Superior temporal gyrus (tissue), 1 donor: ENCODE measurements around the gene VIPR1.
"Not testable (repeated sequence)": the region's sequence is repeated elsewhere in the genome, so short reads cannot be mapped to it uniquely, and the experiment has no call there.

Experiments used
- DNase-seq: peaks from one replicate; pipeline ENCODE4 v3.0.0-alpha.2; 2016; ENCODE audit errors: extremely low spot score

The VIPR1 gene

DNA sequence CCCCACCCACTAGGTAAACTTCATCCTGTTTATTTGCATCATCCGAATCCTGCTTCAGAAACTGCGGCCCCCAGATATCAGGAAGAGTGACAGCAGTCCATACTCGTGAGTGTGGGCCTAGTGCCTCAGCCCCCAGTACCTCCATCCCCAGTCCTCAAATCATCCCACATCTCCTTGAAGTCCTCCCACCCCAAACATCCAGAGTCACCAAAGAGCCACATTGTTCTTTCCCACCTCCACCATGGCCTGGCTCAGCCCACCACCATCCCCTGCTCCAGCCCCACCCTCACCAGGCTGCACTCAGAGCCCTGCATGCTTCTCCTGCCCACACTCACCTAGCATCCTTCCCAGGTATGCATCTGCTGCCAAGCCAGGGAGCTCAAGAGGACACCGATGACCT is 29.8 kb downstream of the VIPR1 start:
- no peak for DNase-seq

DNA sequence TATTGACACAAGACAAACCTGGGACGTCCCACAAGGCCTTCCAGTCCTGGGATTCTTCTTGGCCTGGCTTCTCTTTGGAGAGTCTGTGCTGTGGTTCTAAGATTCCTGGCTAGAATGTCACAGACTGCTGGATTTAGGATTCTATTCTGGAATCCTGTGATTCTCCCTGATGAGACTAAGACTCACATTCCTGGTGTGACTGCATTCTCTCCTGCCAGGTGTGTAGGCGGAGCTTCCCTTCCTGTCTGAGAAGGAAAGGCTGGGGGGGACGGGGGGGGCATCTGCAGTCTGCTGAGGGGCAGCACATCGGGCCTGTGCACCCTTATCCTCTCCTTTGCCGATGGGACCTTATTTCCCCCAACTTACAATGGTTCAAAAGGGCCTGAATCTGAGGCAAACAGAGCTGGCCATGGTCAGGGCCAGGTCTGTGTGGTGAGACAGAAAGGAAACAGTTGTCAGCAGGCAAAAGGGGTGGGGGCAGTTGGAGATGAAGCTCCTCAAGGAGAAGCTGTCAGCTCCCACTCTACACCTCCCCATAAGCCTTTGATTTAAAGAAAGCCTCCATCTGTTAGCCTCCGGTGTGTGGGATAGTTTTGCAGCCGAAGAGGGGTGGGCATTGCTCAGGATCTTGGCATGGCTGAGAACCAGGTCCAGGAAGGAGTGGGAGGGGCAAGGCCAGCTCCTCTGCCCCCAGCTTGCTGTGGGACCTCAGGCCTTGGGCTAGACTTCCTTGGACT is 30.9 kb downstream of the VIPR1 start:
- DNase-seq = peak; percentile 53

DNA sequence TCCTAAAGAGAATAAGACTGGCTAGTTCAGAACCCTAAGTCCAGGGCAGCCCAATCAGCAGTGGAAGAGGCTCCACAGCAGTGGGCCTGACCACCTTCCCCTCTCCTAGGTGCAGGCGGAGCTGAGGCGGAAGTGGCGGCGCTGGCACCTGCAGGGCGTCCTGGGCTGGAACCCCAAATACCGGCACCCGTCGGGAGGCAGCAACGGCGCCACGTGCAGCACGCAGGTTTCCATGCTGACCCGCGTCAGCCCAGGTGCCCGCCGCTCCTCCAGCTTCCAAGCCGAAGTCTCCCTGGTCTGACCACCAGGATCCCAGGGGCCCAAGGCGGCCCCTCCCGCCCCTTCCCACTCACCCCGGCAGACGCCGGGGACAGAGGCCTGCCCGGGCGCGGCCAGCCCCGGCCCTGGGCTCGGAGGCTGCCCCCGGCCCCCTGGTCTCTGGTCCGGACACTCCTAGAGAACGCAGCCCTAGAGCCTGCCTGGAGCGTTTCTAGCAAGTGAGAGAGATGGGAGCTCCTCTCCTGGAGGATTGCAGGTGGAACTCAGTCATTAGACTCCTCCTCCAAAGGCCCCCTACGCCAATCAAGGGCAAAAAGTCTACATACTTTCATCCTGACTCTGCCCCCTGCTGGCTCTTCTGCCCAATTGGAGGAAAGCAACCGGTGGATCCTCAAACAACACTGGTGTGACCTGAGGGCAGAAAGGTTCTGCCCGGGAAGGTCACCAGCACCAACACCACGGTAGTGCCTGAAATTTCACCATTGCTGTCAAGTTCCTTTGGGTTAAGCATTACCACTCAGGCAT is 33.7 kb downstream of the VIPR1 start:
- DNase-seq = peak; percentile 56

DNA sequence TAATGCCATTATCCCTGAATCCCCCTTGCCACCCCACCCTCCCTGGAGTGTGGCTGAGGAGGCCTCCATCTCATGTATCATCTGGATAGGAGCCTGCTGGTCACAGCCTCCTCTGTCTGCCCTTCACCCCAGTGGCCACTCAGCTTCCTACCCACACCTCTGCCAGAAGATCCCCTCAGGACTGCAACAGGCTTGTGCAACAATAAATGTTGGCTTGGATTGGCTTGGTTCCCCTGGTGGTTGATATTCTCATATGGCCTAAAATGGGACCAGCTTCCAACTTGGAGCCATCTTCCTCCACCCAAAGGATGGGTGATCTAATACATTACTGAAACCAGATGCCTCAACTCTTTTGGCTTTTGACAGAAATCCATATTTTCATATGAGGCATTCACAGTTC is 34.9 kb downstream of the VIPR1 start:
- no peak for DNase-seq

DNA sequence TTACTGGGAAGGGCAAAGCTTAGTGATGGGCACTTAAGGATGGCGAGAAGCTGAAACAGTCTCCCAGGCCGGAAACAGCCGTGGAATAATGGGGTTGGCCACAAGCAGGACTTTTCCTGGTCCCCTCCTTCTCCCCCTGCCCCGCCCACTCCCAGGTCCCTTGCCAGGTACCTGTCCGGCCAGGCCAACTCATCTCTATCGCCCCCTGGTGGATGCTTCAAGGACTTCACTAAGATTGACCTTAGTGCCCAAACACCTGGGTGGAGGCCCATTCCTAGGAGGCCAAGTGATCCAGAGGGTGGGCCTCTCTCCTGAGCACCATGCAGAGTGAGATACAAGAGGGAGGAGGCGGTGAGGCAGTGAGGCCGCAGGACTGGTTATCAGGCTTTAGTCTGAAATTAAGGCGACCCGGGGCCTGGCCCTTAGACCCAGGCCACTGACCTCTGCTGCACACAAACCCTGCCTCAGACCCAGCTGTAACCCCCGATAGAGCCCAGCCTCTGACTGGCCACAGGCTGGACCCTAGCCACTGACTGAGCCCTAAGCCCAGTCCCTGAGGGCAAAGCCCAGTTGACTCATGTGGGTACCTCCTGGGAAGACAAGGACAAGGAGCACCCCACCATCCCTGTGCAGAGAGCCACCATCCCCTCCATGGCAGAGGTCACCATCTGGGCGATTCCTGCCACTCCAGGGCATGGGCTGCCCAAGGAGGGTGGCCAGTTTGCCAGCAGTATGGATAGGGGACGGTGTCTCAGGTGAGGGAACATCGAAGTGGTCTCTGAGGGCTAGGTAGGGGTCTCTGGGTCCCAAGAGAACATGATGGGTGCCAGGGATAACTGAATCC is 37.6 kb downstream of the VIPR1 start:
- DNase-seq = no peak

DNA sequence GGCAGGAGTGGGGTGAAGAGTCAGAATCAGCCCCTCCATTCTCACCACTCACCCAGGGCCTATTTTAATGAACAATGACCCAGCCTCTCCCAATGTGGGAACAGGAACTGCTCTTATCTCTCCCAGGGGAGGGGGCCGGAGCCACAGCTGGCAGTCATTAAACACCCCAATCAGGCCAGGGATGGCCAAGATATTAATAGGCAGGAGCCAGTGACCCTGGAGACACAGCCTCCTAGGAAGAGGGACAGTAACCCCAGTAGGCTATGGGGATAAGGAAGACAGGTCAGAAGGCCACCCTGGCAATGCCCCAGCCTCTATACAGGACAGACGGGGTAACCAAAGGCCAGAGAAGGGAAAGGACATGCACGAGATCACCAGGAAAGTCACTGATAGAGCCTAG is 38.6 kb downstream of the VIPR1 start:
- DNase-seq = no peak

DNA sequence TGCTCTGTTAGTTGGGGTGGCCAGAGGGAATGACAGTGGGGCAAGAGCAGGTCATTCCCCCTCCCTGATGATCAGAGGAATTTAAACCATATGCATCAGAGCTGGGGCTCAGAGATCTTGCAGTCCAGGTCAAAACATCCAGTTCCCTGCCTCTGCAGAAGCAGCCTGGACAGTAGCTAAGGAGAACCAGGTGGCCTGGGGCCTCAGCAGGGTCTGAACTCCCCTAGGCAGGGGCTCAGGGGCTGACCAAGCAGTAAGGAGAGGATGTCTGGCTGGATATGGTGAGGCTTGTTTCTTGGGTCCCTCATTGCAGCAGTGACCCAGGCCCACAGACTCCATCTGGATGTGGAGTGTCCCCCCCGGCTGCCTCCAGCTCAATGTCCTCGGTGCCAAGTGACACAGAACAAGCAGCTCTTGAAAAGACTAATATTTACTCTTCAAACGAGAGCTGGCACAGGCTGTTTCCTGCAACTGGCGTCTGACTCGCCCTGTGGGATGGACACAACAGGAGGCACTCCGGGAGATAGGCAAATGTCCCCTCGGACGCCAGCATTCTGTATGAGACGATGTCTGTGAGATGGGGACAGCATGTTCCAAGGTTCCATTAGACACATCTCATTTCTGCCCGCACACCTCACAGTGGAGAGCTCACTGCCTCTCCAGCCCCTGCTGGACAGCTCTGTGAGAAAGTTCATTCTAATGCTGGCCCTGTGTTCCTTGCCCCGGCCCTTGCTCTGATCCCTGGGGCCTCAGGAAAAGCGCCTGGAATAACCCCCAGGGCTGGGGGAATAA is 42.2 kb downstream of the VIPR1 start:
- DNase-seq = no peak

DNA sequence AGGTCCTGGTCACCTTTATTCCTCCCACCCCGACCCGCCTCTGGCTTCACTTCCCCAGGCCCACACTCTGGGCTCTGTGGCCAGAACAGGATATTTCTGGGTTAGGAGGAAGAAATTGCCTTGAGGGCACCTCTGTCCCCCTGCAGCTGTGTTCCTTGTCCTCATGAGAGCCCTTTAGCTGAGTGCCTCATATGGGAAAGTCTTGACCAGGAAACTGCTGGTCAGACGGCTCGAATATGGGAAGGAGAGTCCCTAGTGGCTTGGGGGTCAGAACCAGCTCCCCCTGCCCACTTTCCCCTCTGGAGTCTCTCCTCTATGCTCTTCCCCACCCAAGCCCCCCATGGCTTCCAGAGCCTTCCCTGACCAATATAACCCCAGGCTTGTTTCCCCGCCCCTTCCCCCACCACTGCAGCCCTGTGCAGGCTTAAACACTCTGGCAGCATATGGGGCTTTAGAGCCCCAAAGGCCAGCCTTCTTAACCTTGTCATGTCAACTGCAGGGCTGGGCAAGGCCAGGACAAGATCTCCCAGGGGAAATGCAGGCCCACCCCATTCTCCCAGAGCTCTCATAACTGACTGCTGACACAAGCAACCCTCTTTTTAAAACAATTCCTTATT is 42.9 kb downstream of the VIPR1 start:
- no peak for DNase-seq

DNA sequence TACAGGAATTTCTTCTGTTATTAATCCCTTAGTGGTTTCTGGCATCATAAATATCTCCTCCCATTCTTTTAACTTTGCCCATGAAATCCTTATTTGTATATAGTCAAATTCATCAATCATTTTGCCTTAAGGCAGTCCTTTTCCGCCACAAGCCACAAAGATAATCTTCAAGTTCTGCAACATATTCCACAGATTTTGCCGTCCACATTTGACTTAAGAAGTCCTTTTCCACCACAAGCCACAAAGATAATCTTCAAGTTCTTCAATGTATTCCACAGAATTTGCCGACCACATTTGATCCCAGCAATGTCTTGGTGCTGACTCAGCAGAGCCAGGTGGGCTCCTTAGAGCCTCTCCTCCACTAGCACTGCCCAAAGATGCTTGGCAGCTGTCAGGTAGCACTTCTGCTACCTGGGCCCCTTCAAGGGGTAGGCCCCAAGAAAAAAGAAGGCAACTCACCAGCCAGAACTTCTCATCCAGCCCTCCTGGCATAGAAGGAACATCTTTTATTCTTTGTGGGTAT is 44.3 kb downstream of the VIPR1 start:
- no peak for DNase-seq

DNA sequence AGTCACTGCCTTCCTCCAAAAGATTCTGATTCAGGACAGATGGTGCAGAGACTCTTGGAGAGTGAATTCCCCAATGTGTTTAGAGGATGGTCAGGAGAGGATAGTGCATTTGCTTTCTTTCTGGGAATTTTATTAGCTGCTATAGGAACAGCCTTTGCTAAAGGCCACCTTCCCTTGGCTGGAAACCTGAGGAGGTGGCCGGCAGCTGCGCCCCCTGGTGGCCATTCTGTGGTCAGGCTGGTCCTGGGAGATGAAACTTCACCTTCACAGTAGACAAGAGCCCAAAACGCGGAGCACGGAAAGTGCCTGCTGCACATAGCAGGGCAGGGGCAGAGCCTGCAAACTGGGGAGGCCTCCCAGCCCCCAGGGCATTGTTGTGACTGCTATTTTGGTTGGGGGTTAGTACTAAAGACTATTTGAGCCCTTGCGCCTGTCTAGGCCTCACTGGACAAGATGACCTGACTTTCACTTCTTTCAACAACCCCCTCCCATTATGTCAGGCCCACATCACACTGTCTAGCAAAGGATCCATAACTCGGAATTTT is 45.0 kb downstream of the VIPR1 start:
- DNase-seq = peak; percentile 82

DNA sequence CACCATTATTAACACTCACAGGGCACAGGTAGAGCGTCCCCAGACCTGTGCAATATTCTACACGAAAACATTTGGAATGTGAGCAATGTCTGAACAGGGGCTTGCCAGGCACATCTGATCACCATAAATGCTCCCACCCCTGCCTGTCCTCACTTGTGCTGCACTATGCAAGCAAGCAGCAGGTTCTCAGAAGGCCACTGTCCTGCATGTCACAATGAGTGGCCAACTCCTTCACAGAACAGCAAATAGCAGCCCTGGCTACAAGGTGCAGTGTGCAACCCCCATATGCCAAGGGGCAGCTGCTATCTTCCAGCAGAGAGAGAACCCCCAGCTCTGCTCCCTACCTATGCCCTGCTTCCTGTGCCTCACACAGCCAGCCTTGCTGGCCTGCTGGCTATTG is 46.7 kb downstream of the VIPR1 start:
- DNase-seq = no peak

DNA sequence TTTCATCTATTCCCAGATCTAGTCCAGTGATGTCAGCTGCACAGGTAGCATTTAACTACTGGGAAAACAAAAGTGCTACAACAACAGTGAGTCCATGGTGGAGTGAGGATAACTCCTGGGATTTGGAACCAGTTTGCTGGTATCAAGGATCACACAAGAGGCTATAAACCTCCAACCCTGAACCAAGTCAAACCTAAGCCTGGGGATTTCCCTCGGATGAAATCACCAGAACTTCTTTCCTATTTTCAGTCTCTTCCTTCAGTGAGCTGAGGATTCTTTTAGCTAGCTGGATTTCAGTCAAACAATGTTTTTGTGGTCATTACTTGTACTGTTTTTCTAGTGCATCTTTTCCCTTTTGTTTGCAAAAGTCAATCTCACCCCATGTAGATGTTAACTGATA is 47.8 kb downstream of the VIPR1 start:
- DNase-seq = no peak

DNA sequence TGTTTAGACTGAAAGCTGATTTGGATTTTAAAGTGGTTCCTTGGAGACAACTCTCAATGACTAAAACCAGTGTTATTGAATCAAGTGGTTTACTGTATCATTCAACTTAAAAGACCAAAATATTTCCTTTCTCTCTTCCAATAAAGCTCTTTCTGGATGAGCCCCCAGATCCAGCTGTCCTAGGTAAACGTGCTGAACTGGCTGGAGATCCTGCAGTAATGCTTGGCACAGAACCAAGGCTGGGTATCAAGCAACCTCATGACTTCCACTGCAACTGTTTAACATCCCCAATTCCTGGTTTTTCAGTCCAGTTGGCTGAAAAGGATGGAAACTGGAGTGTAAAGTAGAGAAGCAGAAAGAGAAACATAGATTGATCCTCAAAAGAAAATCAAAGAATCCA is 50.4 kb downstream of the VIPR1 start:
- no peak for DNase-seq

DNA sequence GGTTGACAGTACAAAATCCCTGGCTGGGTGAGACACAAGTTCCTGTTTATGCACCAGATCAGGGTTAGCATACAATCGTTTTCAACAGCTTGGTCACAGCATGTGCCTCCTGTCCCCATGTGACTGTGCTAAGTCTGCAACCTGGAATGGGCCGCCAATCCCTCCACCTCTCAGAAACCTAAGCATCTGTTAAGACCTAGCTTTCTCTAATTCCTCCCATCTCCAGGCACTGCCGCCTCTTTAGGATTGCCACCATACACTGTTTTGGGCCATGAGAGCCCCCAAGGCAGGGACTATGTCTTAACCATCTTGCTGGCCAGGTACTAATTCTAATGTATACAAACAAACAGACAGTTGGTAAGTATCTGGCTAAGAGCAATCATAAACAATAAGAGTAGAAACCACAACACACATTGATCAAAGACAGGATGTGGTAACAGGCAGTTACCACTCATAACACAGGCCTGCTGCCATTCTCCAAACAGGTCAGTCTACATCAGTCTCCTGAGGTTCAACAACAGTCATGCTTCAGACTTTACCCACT is 53.7 kb downstream of the VIPR1 start:
- no peak for DNase-seq

DNA sequence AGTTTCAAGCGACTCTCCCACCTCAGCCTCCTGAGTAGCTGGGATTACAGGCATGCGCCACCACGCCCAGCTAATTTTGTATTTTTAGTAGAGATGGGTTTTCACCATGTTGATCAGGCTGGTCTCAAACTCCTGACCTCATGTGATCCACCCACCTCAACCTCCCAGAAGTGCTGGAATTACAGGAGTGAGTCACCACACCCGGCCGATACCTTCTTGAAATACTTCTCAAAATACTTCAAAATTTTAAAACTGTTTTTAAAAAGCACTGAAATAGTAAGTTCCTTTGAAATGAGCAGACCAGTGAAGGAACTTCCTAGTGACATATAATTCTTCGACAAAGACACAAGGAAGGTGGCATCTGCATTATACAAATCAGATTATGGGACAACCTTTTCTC is 54.4 kb downstream of the VIPR1 start:
- DNase-seq = not testable (repeated sequence)

DNA sequence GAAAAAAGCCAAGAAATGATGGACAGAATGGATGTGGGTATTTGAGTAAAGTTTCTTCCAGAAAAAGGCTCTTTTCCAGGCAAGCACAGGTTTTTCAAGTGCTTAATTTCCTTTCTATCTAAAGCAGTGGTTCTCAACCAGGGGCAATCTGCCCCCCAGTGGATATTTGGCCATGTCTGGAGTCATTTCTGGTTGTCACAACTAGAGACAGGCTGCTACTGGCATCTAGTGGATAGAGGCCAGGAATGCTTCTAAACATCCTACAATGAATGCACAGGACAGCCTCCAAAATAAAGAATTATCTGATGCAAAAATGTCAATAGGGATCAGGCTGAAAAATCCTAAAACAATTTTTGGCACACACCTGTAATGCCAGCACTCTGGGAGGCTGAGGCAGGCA is 55.4 kb downstream of the VIPR1 start:
- DNase-seq = no peak

DNA sequence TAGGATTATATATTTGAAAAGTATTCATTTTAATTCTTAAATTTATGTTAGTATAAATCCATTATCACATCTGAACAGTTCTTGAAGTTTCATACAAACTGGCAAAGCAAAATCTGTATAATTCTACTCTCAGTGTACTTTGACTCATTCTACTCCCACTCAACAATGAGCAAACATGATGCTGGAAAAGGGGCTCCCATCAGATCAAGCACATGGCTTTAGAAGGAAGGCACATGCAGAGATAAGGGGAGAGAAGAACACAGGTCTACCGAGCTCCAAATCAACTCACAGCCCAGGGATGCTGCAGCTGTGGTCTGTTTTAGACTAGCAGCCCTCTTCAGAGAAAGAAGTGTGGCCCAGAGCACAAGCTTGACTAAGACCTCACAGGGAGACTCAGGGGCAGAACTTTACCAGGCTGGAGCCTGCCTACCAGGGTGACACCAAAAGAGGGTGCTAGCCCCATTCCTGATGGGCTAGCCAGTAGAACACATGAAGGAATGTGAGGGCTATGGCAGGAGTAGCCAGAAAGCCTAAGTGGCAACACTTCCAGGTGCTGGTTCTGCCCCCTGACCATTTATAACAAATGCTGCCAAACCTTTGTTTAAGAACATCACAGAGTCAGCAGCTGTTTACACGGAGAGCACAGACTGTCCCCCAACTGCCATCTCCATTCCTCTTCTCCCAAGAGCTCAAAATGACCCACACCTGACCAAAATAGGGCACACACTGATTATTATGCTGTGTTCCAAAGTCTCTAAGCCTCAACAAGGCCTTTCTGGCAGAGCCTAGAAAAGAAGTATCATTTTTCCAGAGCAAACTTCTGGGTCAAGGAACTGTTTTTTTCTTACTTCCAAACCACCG is 59.8 kb downstream of the VIPR1 start:
- DNase-seq = no peak

DNA sequence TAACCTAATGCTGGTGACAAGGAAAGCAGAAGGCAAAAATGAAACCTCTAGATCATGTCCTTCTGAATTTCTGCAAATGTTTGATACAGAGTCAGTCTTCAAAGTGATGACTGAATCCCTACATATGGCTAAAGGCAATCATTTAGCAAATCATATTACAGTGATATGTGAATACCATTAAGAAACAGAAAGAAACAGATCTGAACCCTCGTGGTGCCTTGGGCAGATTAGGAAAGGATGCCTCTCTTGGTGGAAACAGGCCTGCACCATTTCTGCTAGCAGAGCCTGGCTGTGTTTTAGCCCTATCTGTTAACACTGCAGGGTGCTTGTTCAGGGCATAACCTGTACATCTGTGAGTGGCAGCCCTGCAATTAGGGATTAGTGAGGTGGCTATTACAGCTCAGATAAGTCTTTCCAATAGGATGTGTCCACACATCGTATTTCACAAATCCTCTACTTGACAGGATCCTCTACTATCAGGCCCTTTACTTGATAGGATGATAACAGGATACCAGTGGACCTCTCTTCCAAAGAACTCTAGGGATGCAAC is 67.2 kb downstream of the VIPR1 start:
- DNase-seq = no peak

DNA sequence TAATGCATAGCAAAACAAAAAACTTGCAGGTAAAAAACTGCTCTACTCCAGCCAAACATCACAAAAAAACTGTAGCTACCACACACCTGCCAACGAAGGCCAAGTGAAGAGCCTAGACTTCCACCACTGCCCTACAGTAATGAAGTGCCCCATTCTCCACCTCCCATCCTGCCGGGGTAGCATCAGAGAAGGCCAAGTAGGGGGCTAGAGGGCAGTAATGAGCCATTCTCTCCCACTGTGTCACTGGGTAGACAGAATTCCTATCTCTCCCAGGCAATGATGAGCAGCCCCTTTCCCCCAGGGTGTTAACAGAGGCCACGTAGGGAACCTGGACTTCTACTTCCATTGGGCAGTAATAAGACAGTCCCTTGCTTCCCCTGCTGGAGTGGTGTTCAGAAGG is 69.8 kb downstream of the VIPR1 start:
- DNase-seq = peak; percentile 68
